WI38 (cell line): ENCODE results near the gene CTNND2.
"Not testable (repeated sequence)": the region's sequence is repeated elsewhere in the genome, so short reads cannot be mapped to it uniquely, and the experiment has no call there.

Source experiments
- H3K4me3 ChIP-seq: 2 replicates; pipeline ENCODE4 v1.5.1; 2011; ENCODE audit warnings: low read depth, mild to moderate bottlenecking, control low read depth, low read length
- TF ChIP-seq, protein P1 (sequence below): IDR thresholded peaks from 2 replicates; pipeline ENCODE4 v1.5.1; 2012; ENCODE audit warnings: low read depth, mild to moderate bottlenecking, control low read depth, low read length

CTNND2 gene

DNA sequence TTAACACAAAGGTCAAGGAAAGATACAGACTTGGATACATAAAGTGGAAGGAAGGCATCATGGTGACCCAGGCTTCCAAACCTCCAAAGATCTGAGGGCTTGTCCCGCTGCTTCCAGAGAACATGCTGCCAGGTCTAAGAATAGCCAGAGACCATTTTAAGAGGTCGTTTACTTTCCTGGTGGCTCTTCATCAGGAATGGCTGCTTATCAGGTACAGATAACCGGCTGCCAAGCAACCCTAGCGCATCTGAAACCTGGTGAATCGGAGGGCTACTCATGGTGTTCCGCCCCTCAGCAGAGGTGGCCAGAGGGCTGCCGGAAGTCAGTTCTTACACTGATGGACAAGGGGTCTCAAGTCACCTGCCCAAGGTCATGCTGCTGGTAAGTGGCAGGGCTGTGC is 892.0 kb downstream of the CTNND2 start:
- TF ChIP-seq, protein P1, sequence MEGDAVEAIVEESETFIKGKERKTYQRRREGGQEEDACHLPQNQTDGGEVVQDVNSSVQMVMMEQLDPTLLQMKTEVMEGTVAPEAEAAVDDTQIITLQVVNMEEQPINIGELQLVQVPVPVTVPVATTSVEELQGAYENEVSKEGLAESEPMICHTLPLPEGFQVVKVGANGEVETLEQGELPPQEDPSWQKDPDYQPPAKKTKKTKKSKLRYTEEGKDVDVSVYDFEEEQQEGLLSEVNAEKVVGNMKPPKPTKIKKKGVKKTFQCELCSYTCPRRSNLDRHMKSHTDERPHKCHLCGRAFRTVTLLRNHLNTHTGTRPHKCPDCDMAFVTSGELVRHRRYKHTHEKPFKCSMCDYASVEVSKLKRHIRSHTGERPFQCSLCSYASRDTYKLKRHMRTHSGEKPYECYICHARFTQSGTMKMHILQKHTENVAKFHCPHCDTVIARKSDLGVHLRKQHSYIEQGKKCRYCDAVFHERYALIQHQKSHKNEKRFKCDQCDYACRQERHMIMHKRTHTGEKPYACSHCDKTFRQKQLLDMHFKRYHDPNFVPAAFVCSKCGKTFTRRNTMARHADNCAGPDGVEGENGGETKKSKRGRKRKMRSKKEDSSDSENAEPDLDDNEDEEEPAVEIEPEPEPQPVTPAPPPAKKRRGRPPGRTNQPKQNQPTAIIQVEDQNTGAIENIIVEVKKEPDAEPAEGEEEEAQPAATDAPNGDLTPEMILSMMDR, result no peak
- no peak overlapping the region for H3K4me3 ChIP-seq

DNA sequence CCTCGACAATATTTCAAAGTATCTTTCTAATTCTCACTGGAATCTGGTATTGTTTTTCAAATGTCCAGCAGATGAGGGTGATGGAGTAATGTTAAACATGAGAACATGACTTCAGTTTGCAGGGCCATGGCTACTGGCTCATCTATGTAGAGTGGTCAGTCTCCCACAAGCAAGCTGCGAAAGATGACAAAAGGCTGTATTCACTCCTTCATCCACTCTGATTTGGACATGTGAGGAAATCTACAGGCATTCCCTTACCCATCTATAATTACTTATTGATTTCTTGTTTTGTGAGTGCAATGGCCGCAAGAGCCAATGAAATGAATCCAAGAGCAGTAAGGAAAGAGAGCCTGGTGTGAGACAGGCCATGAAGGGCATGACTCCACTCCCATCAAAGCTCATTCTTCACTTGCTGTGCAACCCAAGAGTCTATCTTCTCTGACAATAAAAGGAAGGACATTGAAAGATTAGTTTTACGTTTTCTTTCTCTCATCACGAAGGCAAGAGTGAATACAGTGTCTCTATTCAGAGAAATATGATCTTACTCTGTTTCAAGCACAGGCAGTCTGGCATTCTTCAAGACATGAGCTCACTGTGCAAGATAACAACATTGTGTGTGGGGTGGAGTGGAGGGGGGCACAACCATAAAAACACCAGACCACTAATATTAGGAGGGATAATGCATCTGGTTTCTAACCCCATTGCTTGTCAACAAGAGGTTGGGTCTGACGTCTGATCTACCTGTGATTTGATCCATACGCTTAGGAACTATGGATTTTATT is 893.6 kb downstream of the CTNND2 start:
- TF ChIP-seq, protein P1, result no peak
- H3K4me3 ChIP-seq, result no peak overlapping the region

DNA sequence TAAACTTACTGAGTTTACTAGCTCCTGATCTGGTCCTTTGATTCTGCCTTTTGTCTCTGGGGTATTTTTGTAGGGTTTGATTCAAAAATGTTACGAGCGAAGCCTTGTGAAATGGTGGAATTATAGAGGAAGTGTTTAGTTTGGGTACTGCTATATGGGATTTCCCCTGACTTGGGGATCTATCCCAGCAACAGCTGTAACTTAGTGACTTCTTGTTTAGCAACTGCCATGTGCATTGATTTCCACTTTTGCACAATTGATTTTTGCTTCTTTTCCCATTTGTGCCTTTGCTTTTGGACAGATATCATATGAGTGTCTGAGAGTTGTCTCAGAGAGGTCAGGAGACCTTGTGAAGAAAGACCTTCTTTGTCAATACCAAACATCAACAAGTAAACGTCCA is 894.7 kb downstream of the CTNND2 start:
- TF ChIP-seq, protein P1, result no peak
- no peak overlapping the region for H3K4me3 ChIP-seq

DNA sequence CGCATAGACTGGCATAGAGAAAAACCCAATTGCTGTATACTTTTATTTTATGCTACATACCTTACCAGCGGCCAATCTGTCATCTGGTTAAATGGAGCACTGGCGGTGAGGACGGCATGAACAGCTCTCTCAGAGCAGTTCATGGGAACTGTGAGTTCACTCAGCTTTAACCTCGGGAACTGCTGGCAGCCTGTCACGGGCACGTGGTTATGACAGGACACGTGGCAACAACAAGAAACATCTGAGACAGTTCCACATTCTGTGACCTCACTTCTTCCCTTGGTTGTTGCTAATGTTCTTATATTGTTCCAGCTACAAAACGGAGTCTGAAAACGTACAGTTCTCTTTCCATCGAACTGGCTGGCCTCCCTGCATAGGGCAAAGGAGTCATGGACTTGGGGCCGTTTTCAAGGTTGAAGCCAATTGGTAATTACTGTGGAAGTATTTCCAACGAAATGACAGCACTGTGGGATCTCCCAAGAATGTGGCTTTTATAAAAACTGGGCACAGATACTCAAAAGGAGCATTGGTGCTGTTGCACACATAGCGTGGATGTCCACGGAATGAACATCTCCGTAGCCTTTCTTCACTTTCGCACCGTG is 896.9 kb downstream of the CTNND2 start:
- TF ChIP-seq, protein P1, result no peak
- H3K4me3 ChIP-seq, result no peak overlapping the region

DNA sequence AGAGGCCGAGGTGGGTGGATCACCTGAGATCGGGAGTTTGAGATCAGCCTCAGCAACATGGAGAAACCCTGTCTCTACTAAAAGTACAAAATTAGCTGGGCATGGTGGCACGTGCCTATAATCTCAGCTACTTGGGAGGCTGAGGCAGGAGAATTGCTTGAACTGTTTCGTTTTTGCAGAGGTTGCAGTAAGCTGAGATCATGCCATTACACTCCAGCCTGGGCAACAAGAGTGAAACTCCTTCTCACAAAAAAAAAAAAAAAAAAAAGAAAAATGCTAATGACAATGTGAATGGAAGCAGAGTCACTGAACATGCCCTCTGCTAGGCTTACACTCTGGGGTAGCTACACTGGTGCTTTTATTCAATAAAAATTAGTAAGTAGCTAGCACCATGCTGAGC is 899.7 kb downstream of the CTNND2 start:
- H3K4me3 ChIP-seq, result not testable (repeated sequence)

DNA sequence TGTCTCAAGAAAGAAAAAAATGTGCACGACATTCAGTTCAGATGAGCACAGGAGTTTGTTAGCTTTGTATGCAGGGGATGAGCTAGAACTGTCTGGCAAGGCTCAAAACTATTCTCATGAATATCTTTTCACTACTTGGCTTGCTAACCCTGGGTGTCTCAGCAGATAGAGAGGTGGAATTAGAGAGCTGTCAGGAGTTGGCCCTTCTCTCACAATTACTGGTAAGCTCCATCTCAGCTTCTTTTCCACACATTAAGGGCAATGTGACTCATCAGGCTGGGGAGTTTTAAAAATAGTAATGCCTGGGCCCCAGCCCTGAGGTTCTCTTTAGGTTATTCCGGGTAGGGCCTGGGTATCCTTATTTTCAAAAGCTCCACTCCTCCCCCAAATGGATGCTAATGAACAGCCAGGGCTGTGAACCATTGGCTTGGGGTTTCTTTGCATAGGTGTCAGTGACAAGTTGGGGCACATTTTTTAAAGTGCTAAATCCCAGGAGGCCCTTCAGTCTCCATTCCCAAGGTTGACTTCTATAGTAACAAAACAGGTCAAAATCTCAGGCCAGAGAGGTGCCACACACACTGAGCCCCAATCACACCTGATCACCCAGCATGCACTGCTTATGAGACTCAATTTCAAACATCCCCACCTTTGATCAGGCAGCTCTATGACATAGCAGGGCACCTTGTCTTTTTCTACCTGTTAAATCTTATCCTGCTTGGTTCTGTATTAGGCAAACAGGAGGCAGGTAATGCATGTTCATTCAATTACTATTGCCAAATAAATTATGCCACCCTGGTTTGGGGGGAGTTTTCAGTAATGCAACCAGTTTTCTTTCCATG is 903.5 kb downstream of the CTNND2 start:
- TF ChIP-seq, protein P1, result no peak
- no peak overlapping the region for H3K4me3 ChIP-seq

- TF ChIP-seq, protein P1, result no peak
- H3K4me3 ChIP-seq, result no peak overlapping the region
These were observed 904.5 kb downstream of the CTNND2 start for GRCh38 chr5:10999714-11000113.
